Measurements from ENCODE around the gene STAT1.
A peak's percentile ranks its signal among the peaks of the same experiment; 100 is the strongest.

The STAT1 gene

GRCh38 chr2:190947141-190947540 lies 66.8 kb downstream of the STAT1 start:
- H4K5ac ChIP-seq (ENCODE audit: low read length): no peak overlapping the region
- no peaks in the 10 kb centered on the region for H3K79me1 ChIP-seq (ENCODE audit: low read length)
- H3K4me3 ChIP-seq (ENCODE audit: low read length): no peak overlapping the region
- H3K23ac ChIP-seq (ENCODE audit: low read length): no peak overlapping the region
- no peak overlapping the region for H2AK5ac ChIP-seq (ENCODE audit: low read length)
- no CpG with 5 or more reads among the region's 1 CpG for WGBS (ENCODE audit: extremely low coverage, insufficient coverage, low lambda C conversion rate)
- H2BK120ac ChIP-seq (ENCODE audit: low read depth, low read length): no peak overlapping the region
- no peaks in the 10 kb centered on the region for H3K36me3 ChIP-seq (ENCODE audit: control insufficient read depth, insufficient read depth, low read length)
- no peaks in the 10 kb centered on the region for H3K27me3 ChIP-seq (ENCODE audit: insufficient read depth, low read length, poor library complexity)
- H3K4ac ChIP-seq (ENCODE audit: low read depth, low read length): no peak overlapping the region
- H3K27ac ChIP-seq (ENCODE audit: low read depth, low read length): no peak overlapping the region
- H2BK5ac ChIP-seq (ENCODE audit: low read length): no peak overlapping the region
- H3K4me1 ChIP-seq (ENCODE audit: control insufficient read depth, low read depth, low read length): peaks cover 2% of the 10 kb centered on the region
- no peaks in the 10 kb centered on the region for H3K79me2 ChIP-seq (ENCODE audit: control insufficient read depth, insufficient read depth, low read length)
- H2BK15ac ChIP-seq (replicated peaks; ENCODE audit: low read depth): no peak overlapping the region
- no peak overlapping the region for H4K8ac ChIP-seq (ENCODE audit: low read depth, low read length)
- no peak overlapping the region for H3K56ac ChIP-seq (ENCODE audit: low read length)
- H3K18ac ChIP-seq (ENCODE audit: low read length): no peak overlapping the region
- DNase-seq: peak; percentile 47
- H3K9ac ChIP-seq (ENCODE audit: low read length): no peak overlapping the region
- H3K4me2 ChIP-seq (ENCODE audit: low read length): no peak overlapping the region

- Histone ChIP-seq H3K4ac (ENCODE audit: low read depth, low read length) (no peak overlapping the region), H2AK5ac (ENCODE audit: low read length) (no peak overlapping the region), H3K9ac (ENCODE audit: low read length) (no peak overlapping the region), H3K4me3 (ENCODE audit: low read length) (no peak overlapping the region), H3K4me2 (ENCODE audit: low read length) (no peak overlapping the region), H2BK120ac (ENCODE audit: low read depth, low read length) (no peak overlapping the region), H3K56ac (ENCODE audit: low read length) (no peak overlapping the region), H3K18ac (ENCODE audit: low read length) (no peak overlapping the region), H2BK15ac (replicated peaks; ENCODE audit: low read depth) (no peak overlapping the region), H3K36me3 (ENCODE audit: control insufficient read depth, insufficient read depth, low read length) (no peaks in the 10 kb centered on the region), H3K27me3 (ENCODE audit: insufficient read depth, low read length, poor library complexity) (no peaks in the 10 kb centered on the region), H4K5ac (ENCODE audit: low read length) (no peak overlapping the region), H3K27ac (ENCODE audit: low read depth, low read length) (no peak overlapping the region), H3K4me1 (ENCODE audit: control insufficient read depth, low read depth, low read length) (no peaks in the 10 kb centered on the region), H3K23ac (ENCODE audit: low read length) (no peak overlapping the region), H3K79me1 (ENCODE audit: low read length) (no peaks in the 10 kb centered on the region), H4K8ac (ENCODE audit: low read depth, low read length) (no peak overlapping the region), H2BK5ac (ENCODE audit: low read length) (no peak overlapping the region), H3K79me2 (ENCODE audit: control insufficient read depth, insufficient read depth, low read length) (no peaks in the 10 kb centered on the region)
- DNase-seq: no peak
- WGBS (ENCODE audit: extremely low coverage, insufficient coverage, low lambda C conversion rate): no CpG with 5 or more reads among the region's 2 CpGs
Measured at GRCh38 chr2:190943706-190944105, 70.3 kb downstream of the STAT1 start.

GRCh38 chr2:190942697-190943096 lies 71.3 kb downstream of the STAT1 start:
- Histone ChIP-seq H3K4me1 (ENCODE audit: control insufficient read depth, low read depth, low read length) (no peaks in the 10 kb centered on the region), H3K4me3 (ENCODE audit: low read length) (no peak overlapping the region), H3K9ac (ENCODE audit: low read length) (no peak overlapping the region), H3K4me2 (ENCODE audit: low read length) (no peak overlapping the region), H3K36me3 (ENCODE audit: control insufficient read depth, insufficient read depth, low read length) (no peaks in the 10 kb centered on the region), H3K56ac (ENCODE audit: low read length) (no peak overlapping the region), H2BK15ac (replicated peaks; ENCODE audit: low read depth) (no peak overlapping the region), H2BK120ac (ENCODE audit: low read depth, low read length) (no peak overlapping the region), H2AK5ac (ENCODE audit: low read length) (no peak overlapping the region), H3K79me1 (ENCODE audit: low read length) (no peaks in the 10 kb centered on the region), H3K27ac (ENCODE audit: low read depth, low read length) (no peak overlapping the region), H2BK5ac (ENCODE audit: low read length) (no peak overlapping the region), H3K18ac (ENCODE audit: low read length) (no peak overlapping the region), H3K27me3 (ENCODE audit: insufficient read depth, low read length, poor library complexity) (no peaks in the 10 kb centered on the region), H3K79me2 (ENCODE audit: control insufficient read depth, insufficient read depth, low read length) (no peaks in the 10 kb centered on the region), H3K23ac (ENCODE audit: low read length) (no peak overlapping the region), H4K5ac (ENCODE audit: low read length) (no peak overlapping the region), H4K8ac (ENCODE audit: low read depth, low read length) (no peak overlapping the region), H3K4ac (ENCODE audit: low read depth, low read length) (no peak overlapping the region)
- no CpG with 5 or more reads among the region's 2 CpGs for WGBS (ENCODE audit: extremely low coverage, insufficient coverage, low lambda C conversion rate)
- DNase-seq: no peak

GRCh38 chr2:190941571-190941970 lies 72.4 kb downstream of the STAT1 start:
- H2BK120ac ChIP-seq (ENCODE audit: low read depth, low read length): no peak overlapping the region
- no peak overlapping the region for H2BK15ac ChIP-seq (replicated peaks; ENCODE audit: low read depth)
- H3K36me3 ChIP-seq (ENCODE audit: control insufficient read depth, insufficient read depth, low read length): no peaks in the 10 kb centered on the region
- no peak overlapping the region for H3K27ac ChIP-seq (ENCODE audit: low read depth, low read length)
- H3K4me2 ChIP-seq (ENCODE audit: low read length): no peak overlapping the region
- no peak overlapping the region for H3K23ac ChIP-seq (ENCODE audit: low read length)
- H2BK5ac ChIP-seq (ENCODE audit: low read length): no peak overlapping the region
- H4K5ac ChIP-seq (ENCODE audit: low read length): no peak overlapping the region
- H4K8ac ChIP-seq (ENCODE audit: low read depth, low read length): no peak overlapping the region
- H3K18ac ChIP-seq (ENCODE audit: low read length): no peak overlapping the region
- H3K79me1 ChIP-seq (ENCODE audit: low read length): no peaks in the 10 kb centered on the region
- WGBS (ENCODE audit: extremely low coverage, insufficient coverage, low lambda C conversion rate): no CpG with 5 or more reads among the region's 2 CpGs
- no peak overlapping the region for H2AK5ac ChIP-seq (ENCODE audit: low read length)
- H3K27me3 ChIP-seq (ENCODE audit: insufficient read depth, low read length, poor library complexity): no peaks in the 10 kb centered on the region
- H3K9ac ChIP-seq (ENCODE audit: low read length): no peak overlapping the region
- no peaks in the 10 kb centered on the region for H3K4me1 ChIP-seq (ENCODE audit: control insufficient read depth, low read depth, low read length)
- H3K4ac ChIP-seq (ENCODE audit: low read depth, low read length): no peak overlapping the region
- no peak overlapping the region for H3K56ac ChIP-seq (ENCODE audit: low read length)
- H3K4me3 ChIP-seq (ENCODE audit: low read length): no peak overlapping the region
- DNase-seq: no peak
- H3K79me2 ChIP-seq (ENCODE audit: control insufficient read depth, insufficient read depth, low read length): no peaks in the 10 kb centered on the region

- Histone ChIP-seq H3K4ac (ENCODE audit: low read depth, low read length) (no peak overlapping the region), H3K18ac (ENCODE audit: low read length) (no peak overlapping the region), H2BK5ac (ENCODE audit: low read length) (no peak overlapping the region), H3K4me3 (ENCODE audit: low read length) (no peak overlapping the region), H4K8ac (ENCODE audit: low read depth, low read length) (no peak overlapping the region), H3K27me3 (ENCODE audit: insufficient read depth, low read length, poor library complexity) (no peaks in the 10 kb centered on the region), H3K36me3 (ENCODE audit: control insufficient read depth, insufficient read depth, low read length) (no peaks in the 10 kb centered on the region), H3K79me1 (ENCODE audit: low read length) (no peaks in the 10 kb centered on the region), H2BK120ac (ENCODE audit: low read depth, low read length) (no peak overlapping the region), H3K79me2 (ENCODE audit: control insufficient read depth, insufficient read depth, low read length) (no peaks in the 10 kb centered on the region), H3K56ac (ENCODE audit: low read length) (no peak overlapping the region), H3K9ac (ENCODE audit: low read length) (no peak overlapping the region), H3K27ac (ENCODE audit: low read depth, low read length) (no peak overlapping the region), H2BK15ac (replicated peaks; ENCODE audit: low read depth) (no peak overlapping the region), H3K4me2 (ENCODE audit: low read length) (no peak overlapping the region), H2AK5ac (ENCODE audit: low read length) (no peak overlapping the region), H3K4me1 (ENCODE audit: control insufficient read depth, low read depth, low read length) (no peaks in the 10 kb centered on the region), H3K23ac (ENCODE audit: low read length) (no peak overlapping the region), H4K5ac (ENCODE audit: low read length) (no peak overlapping the region)
- no CpG with 5 or more reads among the region's 1 CpG for WGBS (ENCODE audit: extremely low coverage, insufficient coverage, low lambda C conversion rate)
- DNase-seq: no peak
Measured at GRCh38 chr2:190940454-190940853, 73.5 kb downstream of the STAT1 start.

- no peak overlapping the region for H3K18ac ChIP-seq (ENCODE audit: low read length)
- H4K5ac ChIP-seq (ENCODE audit: low read length): no peak overlapping the region
- H3K27ac ChIP-seq (ENCODE audit: low read depth, low read length): no peak overlapping the region
- no peak overlapping the region for H2BK120ac ChIP-seq (ENCODE audit: low read depth, low read length)
- H3K27me3 ChIP-seq (ENCODE audit: insufficient read depth, low read length, poor library complexity): no peaks in the 10 kb centered on the region
- no peak overlapping the region for H4K8ac ChIP-seq (ENCODE audit: low read depth, low read length)
- H3K56ac ChIP-seq (ENCODE audit: low read length): no peak overlapping the region
- no peak overlapping the region for H2AK5ac ChIP-seq (ENCODE audit: low read length)
- no peak overlapping the region for H3K4me2 ChIP-seq (ENCODE audit: low read length)
- H3K4ac ChIP-seq (ENCODE audit: low read depth, low read length): no peak overlapping the region
- WGBS (ENCODE audit: extremely low coverage, insufficient coverage, low lambda C conversion rate): 100% methylated on average over 1 of the region's 1 CpG
- H3K79me1 ChIP-seq (ENCODE audit: low read length): no peaks in the 10 kb centered on the region
- H2BK15ac ChIP-seq (replicated peaks; ENCODE audit: low read depth): no peak overlapping the region
- no peak overlapping the region for H3K23ac ChIP-seq (ENCODE audit: low read length)
- no peak for DNase-seq
- H3K4me1 ChIP-seq (ENCODE audit: control insufficient read depth, low read depth, low read length): no peaks in the 10 kb centered on the region
- no peak overlapping the region for H3K9ac ChIP-seq (ENCODE audit: low read length)
- no peaks in the 10 kb centered on the region for H3K79me2 ChIP-seq (ENCODE audit: control insufficient read depth, insufficient read depth, low read length)
- no peak overlapping the region for H3K4me3 ChIP-seq (ENCODE audit: low read length)
- no peak overlapping the region for H2BK5ac ChIP-seq (ENCODE audit: low read length)
- H3K36me3 ChIP-seq (ENCODE audit: control insufficient read depth, insufficient read depth, low read length): no peaks in the 10 kb centered on the region
Measured at GRCh38 chr2:190938771-190939335, 75.1 kb downstream of the STAT1 start.
